Measurements from ENCODE around the gene TBKBP1.
A peak's percentile ranks its signal among the peaks of the same experiment; 100 is the strongest.

TBKBP1 gene

DNA sequence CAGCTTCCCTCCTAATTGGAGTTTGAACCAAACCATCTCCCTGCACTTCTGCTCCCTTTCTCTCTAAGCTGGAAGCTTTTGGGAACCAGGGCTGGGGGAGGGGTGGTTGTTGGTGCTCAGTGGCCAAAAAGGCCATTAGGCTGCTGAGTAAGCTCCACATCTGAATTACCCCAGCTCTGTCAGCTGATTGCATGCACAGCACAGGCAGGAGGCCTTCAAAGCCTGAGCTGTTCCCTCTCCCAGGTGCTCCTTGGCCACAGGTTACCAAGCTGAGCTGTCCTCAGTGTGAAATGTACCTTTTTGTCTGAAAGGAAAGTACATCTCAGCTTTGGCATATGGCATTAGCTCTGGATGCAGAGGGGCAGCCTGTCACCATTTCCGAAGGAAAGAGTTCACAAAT lies 6.2 kb upstream of the TBKBP1 start:
- Histone ChIP-seq H2AFZ (ENCODE audit: insufficient read depth, low read length, poor library complexity) (no peak overlapping the region), H2BK12ac (ENCODE audit: low read length) (no peak overlapping the region), H3K14ac (ENCODE audit: low read length) (no peak overlapping the region), H3K4me3 (ENCODE audit: low read depth, low read length) (no peak overlapping the region), H3K79me1 (ENCODE audit: low read length) (no peaks in the 10 kb centered on the region), H3K18ac (ENCODE audit: low read length) (no peak overlapping the region), H3K4ac (ENCODE audit: low read depth, low read length) (no peak overlapping the region), H4K91ac (ENCODE audit: low read depth, low read length) (no peak overlapping the region), H3K4me2 (ENCODE audit: low read length) (no peak overlapping the region), H3K27me3 (ENCODE audit: insufficient read depth, low read length) (no peaks in the 10 kb centered on the region), H4K12ac (ENCODE audit: low read depth, low read length) (no peak overlapping the region), H4K8ac (ENCODE audit: low read depth, low read length) (no peak overlapping the region), H3K9me3 (ENCODE audit: insufficient read depth, low read depth, low read length) (no peaks in the 10 kb centered on the region), H2BK120ac (ENCODE audit: insufficient read depth, low read length, poor library complexity) (no peak overlapping the region), H3K23ac (ENCODE audit: low read length) (no peak overlapping the region), H3K79me2 (ENCODE audit: control insufficient read depth, insufficient read depth, low read length, poor library complexity) (no peaks in the 10 kb centered on the region), H3K36me3 (ENCODE audit: control insufficient read depth in 1 of 2, insufficient read depth in 2 of 2, low read length in 2 of 2) (peaks cover 2 to 14% of the 10 kb centered on the region in 2 experiments), H3K4me1 (ENCODE audit: control insufficient read depth in 1 of 2, insufficient read depth in 2 of 2, low read length in 2 of 2) (no peaks in the 10 kb centered on the region), H2BK5ac (ENCODE audit: low read depth, low read length, poor library complexity) (no peak overlapping the region), H3K9ac (ENCODE audit: low read length) (no peak overlapping the region), H3K27ac (ENCODE audit: low read depth, low read length) (no peak overlapping the region), H2AK5ac (ENCODE audit: low read length) (no peak overlapping the region)
- no peak for DNase-seq
- WGBS (ENCODE audit: extremely low coverage, insufficient coverage, insufficient read length) = no CpG with 5 or more reads among the region's 1 CpG

DNA sequence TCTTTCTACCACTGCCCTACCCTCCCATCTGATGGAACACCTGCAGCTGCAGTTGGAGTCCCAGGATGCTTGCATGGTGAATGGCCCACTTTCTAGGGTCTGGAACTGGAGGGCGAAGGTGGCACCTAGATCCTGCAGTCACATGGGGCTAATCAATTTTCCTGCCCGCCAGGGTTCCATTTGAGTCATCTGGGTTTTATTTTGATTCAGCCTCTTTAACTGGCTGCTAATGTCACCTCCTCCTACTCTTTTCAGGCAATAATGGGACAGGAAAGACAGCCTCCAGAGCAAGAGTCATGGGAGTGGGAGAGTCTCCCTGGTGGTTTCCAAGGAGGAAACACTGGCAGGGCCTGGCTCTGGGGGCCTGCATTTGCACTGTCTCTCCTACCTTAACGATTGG lies 3.8 kb upstream of the TBKBP1 start:
- DNase-seq = no peak
- H3K9ac ChIP-seq (ENCODE audit: low read length) = no peak overlapping the region
- no peak overlapping the region for H2BK5ac ChIP-seq (ENCODE audit: low read depth, low read length, poor library complexity)
- H2BK12ac ChIP-seq (ENCODE audit: low read length) = no peak overlapping the region
- H4K12ac ChIP-seq (ENCODE audit: low read depth, low read length) = no peak overlapping the region
- H3K14ac ChIP-seq (ENCODE audit: low read length) = no peak overlapping the region
- no peak overlapping the region for H3K4me3 ChIP-seq (ENCODE audit: low read depth, low read length)
- H2AFZ ChIP-seq (ENCODE audit: insufficient read depth, low read length, poor library complexity) = no peak overlapping the region
- no peak overlapping the region for H2BK120ac ChIP-seq (ENCODE audit: insufficient read depth, low read length, poor library complexity)
- no peak overlapping the region for H3K23ac ChIP-seq (ENCODE audit: low read length)
- no peak overlapping the region for H3K4ac ChIP-seq (ENCODE audit: low read depth, low read length)
- no peaks in the 10 kb centered on the region for H3K27me3 ChIP-seq (ENCODE audit: insufficient read depth, low read length)
- no peak overlapping the region for H4K8ac ChIP-seq (ENCODE audit: low read depth, low read length)
- no peaks in the 10 kb centered on the region for H3K9me3 ChIP-seq (ENCODE audit: insufficient read depth, low read depth, low read length)
- peaks cover 4 to 9% of the 10 kb centered on the region in 2 experiments for H3K4me1 ChIP-seq (ENCODE audit: control insufficient read depth in 1 of 2, insufficient read depth in 2 of 2, low read length in 2 of 2)
- WGBS (ENCODE audit: extremely low coverage, insufficient coverage, insufficient read length) = no CpG with 5 or more reads among the region's 3 CpGs
- no peak overlapping the region for H3K18ac ChIP-seq (ENCODE audit: low read length)
- peaks cover 2% of the 10 kb centered on the region for H3K79me2 ChIP-seq (ENCODE audit: control insufficient read depth, insufficient read depth, low read length, poor library complexity)
- H3K79me1 ChIP-seq (ENCODE audit: low read length) = peaks cover 8% of the 10 kb centered on the region
- H3K36me3 ChIP-seq (ENCODE audit: control insufficient read depth in 1 of 2, insufficient read depth in 2 of 2, low read length in 2 of 2) = peaks cover 2 to 4% of the 10 kb centered on the region in 2 experiments
- no peak overlapping the region for H2AK5ac ChIP-seq (ENCODE audit: low read length)
- H4K91ac ChIP-seq (ENCODE audit: low read depth, low read length) = no peak overlapping the region
- no peak overlapping the region for H3K27ac ChIP-seq (ENCODE audit: low read depth, low read length)
- H3K4me2 ChIP-seq (ENCODE audit: low read length) = no peak overlapping the region

DNA sequence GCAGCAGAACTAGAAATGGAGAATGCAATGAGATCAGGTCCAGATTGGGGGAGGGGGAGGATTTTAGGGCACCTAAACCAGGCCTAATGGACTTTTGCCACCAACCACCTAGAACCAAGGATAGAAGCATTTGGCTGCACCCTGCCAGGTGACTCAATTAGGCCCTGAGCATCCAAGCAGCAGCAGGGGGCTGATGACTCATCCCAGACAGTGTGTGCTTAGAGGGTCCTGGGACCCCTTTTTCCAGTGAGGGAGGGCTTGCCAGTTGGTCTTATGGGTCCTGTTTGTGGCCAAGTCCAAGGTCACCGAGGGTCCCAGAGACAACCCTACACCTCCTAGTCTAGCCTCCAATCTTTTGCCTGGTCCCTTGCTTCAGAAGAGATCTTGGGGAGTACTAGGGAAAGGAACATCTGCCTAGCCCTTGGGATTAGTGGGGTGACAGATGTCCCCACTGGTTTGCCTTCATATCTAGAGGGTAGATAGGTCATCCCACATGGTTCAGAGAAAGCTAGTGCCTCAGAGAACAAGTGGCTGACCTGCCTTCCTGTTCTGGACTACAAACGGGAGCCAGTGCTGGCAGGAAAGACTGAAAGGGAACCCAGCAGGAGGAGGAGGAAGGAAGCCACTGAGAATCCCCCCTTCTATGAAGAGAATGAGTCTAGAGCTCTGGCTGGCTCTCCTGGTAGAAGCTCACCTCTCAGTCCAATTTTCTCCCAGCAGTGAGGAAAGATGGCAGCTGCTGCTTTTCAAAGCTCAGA lies 1.6 kb upstream of the TBKBP1 start:
- Histone ChIP-seq H4K8ac (ENCODE audit: low read depth, low read length) (no peak overlapping the region), H3K4me1 (ENCODE audit: control insufficient read depth in 1 of 2, insufficient read depth in 2 of 2, low read length in 2 of 2) (peaks cover 4 to 11% of the 10 kb centered on the region in 2 experiments), H2BK12ac (ENCODE audit: low read length) (no peak overlapping the region), H3K79me1 (ENCODE audit: low read length) (peaks cover 11% of the 10 kb centered on the region), H3K27me3 (ENCODE audit: insufficient read depth, low read length) (no peaks in the 10 kb centered on the region), H3K4ac (ENCODE audit: low read depth, low read length) (no peak overlapping the region), H3K36me3 (ENCODE audit: control insufficient read depth in 1 of 2, insufficient read depth in 2 of 2, low read length in 2 of 2) (peaks cover 0 to 3% of the 10 kb centered on the region in 2 experiments), H4K12ac (ENCODE audit: low read depth, low read length) (no peak overlapping the region), H3K79me2 (ENCODE audit: control insufficient read depth, insufficient read depth, low read length, poor library complexity) (peaks cover 2% of the 10 kb centered on the region), H3K9me3 (ENCODE audit: insufficient read depth, low read depth, low read length) (no peaks in the 10 kb centered on the region), H3K4me2 (ENCODE audit: low read length) (no peak overlapping the region), H3K9ac (ENCODE audit: low read length) (no peak overlapping the region), H2AK5ac (ENCODE audit: low read length) (no peak overlapping the region), H2BK5ac (ENCODE audit: low read depth, low read length, poor library complexity) (no peak overlapping the region), H3K18ac (ENCODE audit: low read length) (no peak overlapping the region), H2BK120ac (ENCODE audit: insufficient read depth, low read length, poor library complexity) (no peak overlapping the region), H3K4me3 (ENCODE audit: low read depth, low read length) (no peak overlapping the region), H4K91ac (ENCODE audit: low read depth, low read length) (no peak overlapping the region), H2AFZ (ENCODE audit: insufficient read depth, low read length, poor library complexity) (no peak overlapping the region), H3K27ac (ENCODE audit: low read depth, low read length) (no peak overlapping the region), H3K23ac (ENCODE audit: low read length) (no peak overlapping the region), H3K14ac (ENCODE audit: low read length) (no peak overlapping the region)
- no peak for DNase-seq
- no CpG with 5 or more reads among the region's 2 CpGs for WGBS (ENCODE audit: extremely low coverage, insufficient coverage, insufficient read length)

DNA sequence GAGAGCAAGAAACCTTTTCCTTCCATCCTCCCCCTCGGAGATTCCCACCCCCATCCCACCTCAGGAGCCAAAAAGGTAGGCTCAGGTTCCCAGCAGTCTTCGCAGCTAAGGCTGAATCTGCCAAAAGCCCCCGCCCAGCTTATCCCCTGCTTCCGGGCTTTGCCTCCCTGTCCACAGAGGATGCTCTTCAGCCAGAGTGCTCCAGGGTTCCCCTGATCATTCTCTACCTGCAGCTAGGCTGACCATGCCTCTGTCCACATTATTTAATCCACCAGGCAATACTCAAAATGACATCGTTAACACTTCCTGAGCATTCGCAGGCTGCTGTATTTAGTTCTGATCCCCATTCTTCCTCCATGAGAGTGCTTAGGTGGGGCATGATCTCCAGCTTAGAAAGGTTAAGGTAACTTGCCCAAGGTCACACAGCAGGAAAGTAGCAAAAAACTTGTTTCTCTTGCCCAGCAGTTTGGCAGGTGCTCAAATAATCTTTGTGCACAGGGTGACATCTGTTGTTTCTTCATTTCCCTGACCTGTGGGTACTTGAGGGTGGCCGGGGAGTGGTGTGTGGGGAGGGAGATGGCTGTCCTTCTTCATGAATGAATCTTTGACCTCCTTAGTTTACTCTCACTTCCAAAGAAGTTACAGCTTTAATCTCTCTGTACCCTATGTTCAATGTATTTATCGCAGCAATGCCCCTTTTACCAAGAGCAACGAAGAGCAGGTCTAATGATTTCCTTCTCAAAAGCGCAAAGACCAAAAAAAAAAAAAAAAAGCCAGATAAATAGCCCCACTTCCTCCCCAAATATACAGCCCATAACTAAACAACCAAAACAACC lies 848 bp upstream of the TBKBP1 start:
- Histone ChIP-seq H4K8ac (ENCODE audit: low read depth, low read length) (no peak overlapping the region), H3K27me3 (ENCODE audit: insufficient read depth, low read length) (no peaks in the 10 kb centered on the region), H3K4me2 (ENCODE audit: low read length) (peak overlapping the region; percentile 77), H3K14ac (ENCODE audit: low read length) (no peak overlapping the region), H3K23ac (ENCODE audit: low read length) (no peak overlapping the region), H3K36me3 (ENCODE audit: control insufficient read depth in 1 of 2, insufficient read depth in 2 of 2, low read length in 2 of 2) (peaks cover 0 to 3% of the 10 kb centered on the region in 2 experiments), H3K9ac (ENCODE audit: low read length) (no peak overlapping the region), H3K27ac (ENCODE audit: low read depth, low read length) (no peak overlapping the region), H3K18ac (ENCODE audit: low read length) (no peak overlapping the region), H4K91ac (ENCODE audit: low read depth, low read length) (peak overlapping the region; percentile 48), H2BK12ac (ENCODE audit: low read length) (no peak overlapping the region), H2AK5ac (ENCODE audit: low read length) (no peak overlapping the region), H3K9me3 (ENCODE audit: insufficient read depth, low read depth, low read length) (no peaks in the 10 kb centered on the region), H2AFZ (ENCODE audit: insufficient read depth, low read length, poor library complexity) (peak overlapping the region; percentile 38), H4K12ac (ENCODE audit: low read depth, low read length) (no peak overlapping the region), H3K4me1 (ENCODE audit: control insufficient read depth in 1 of 2, insufficient read depth in 2 of 2, low read length in 2 of 2) (peaks cover 4 to 11% of the 10 kb centered on the region in 2 experiments), H3K4ac (ENCODE audit: low read depth, low read length) (no peak overlapping the region), H3K79me2 (ENCODE audit: control insufficient read depth, insufficient read depth, low read length, poor library complexity) (peaks cover 2% of the 10 kb centered on the region), H2BK5ac (ENCODE audit: low read depth, low read length, poor library complexity) (no peak overlapping the region), H3K79me1 (ENCODE audit: low read length) (peaks cover 11% of the 10 kb centered on the region), H2BK120ac (ENCODE audit: insufficient read depth, low read length, poor library complexity) (no peak overlapping the region), H3K4me3 (ENCODE audit: low read depth, low read length) (peak overlapping the region; percentile 83)
- no peak for DNase-seq
- no CpG with 5 or more reads among the region's 10 CpGs for WGBS (ENCODE audit: extremely low coverage, insufficient coverage, insufficient read length)
